ENCODE results near the gene MGAT3.
"Not testable (repeated sequence)": the region's sequence is repeated elsewhere in the genome, so short reads cannot be mapped to it uniquely, and the experiment has no call there.

The MGAT3 gene, protein sequence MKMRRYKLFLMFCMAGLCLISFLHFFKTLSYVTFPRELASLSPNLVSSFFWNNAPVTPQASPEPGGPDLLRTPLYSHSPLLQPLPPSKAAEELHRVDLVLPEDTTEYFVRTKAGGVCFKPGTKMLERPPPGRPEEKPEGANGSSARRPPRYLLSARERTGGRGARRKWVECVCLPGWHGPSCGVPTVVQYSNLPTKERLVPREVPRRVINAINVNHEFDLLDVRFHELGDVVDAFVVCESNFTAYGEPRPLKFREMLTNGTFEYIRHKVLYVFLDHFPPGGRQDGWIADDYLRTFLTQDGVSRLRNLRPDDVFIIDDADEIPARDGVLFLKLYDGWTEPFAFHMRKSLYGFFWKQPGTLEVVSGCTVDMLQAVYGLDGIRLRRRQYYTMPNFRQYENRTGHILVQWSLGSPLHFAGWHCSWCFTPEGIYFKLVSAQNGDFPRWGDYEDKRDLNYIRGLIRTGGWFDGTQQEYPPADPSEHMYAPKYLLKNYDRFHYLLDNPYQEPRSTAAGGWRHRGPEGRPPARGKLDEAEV

GRCh38 chr22:39456522-39457197 lies at the start of gene MGAT3:
TSS of gene MGAT3 (plus strand) at chr22:39457012. CDS start at chr22:39487348, 30,336 bp downstream.
- TF ChIP-seq, protein P1, sequence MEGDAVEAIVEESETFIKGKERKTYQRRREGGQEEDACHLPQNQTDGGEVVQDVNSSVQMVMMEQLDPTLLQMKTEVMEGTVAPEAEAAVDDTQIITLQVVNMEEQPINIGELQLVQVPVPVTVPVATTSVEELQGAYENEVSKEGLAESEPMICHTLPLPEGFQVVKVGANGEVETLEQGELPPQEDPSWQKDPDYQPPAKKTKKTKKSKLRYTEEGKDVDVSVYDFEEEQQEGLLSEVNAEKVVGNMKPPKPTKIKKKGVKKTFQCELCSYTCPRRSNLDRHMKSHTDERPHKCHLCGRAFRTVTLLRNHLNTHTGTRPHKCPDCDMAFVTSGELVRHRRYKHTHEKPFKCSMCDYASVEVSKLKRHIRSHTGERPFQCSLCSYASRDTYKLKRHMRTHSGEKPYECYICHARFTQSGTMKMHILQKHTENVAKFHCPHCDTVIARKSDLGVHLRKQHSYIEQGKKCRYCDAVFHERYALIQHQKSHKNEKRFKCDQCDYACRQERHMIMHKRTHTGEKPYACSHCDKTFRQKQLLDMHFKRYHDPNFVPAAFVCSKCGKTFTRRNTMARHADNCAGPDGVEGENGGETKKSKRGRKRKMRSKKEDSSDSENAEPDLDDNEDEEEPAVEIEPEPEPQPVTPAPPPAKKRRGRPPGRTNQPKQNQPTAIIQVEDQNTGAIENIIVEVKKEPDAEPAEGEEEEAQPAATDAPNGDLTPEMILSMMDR (IDR thresholded peaks at IDR 0.05; ENCODE audit: low read depth, low read length, missing control alignments) = no peak
- H3K4me3 ChIP-seq (replicated peaks; ENCODE audit: low read depth, low read length) = no peak within 1 kb of the TSS
- no peak for DNase-seq (ENCODE audit: extremely low read depth, low read depth)

- TF ChIP-seq, protein P1 (IDR thresholded peaks at IDR 0.05; ENCODE audit: low read depth, low read length, missing control alignments) = no peak
- DNase-seq (ENCODE audit: extremely low read depth, low read depth) = no peak
Observed at GRCh38 chr22:39408173-39408572, 48.6 kb upstream of the MGAT3 start.

GRCh38 chr22:39408807-39409206 lies 48.0 kb upstream of the MGAT3 start:
- DNase-seq (ENCODE audit: extremely low read depth, low read depth) = no peak
- TF ChIP-seq, protein P1 (IDR thresholded peaks at IDR 0.05; ENCODE audit: low read depth, low read length, missing control alignments) = no peak
- H3K4me3 ChIP-seq (replicated peaks; ENCODE audit: low read depth, low read length) = no peak overlapping the region

More at GRCh38 chr22:39408173-39408572, 48.6 kb upstream of the MGAT3 start:
- no peak overlapping the region for H3K4me3 ChIP-seq (replicated peaks; ENCODE audit: low read depth, low read length)

- H3K4me3 ChIP-seq (replicated peaks; ENCODE audit: low read depth, low read length) = no peak overlapping the region
- DNase-seq (ENCODE audit: extremely low read depth, low read depth) = no peak
- TF ChIP-seq, protein P1 (IDR thresholded peaks at IDR 0.05; ENCODE audit: low read depth, low read length, missing control alignments) = no peak
Observed at GRCh38 chr22:39409516-39410029, 47.2 kb upstream of the MGAT3 start.

GRCh38 chr22:39410264-39410663 lies 46.5 kb upstream of the MGAT3 start:
- TF ChIP-seq, protein P1 (IDR thresholded peaks at IDR 0.05; ENCODE audit: low read depth, low read length, missing control alignments) = no peak
- H3K4me3 ChIP-seq (replicated peaks; ENCODE audit: low read depth, low read length) = no peak overlapping the region
- no peak for DNase-seq (ENCODE audit: extremely low read depth, low read depth)

DNA sequence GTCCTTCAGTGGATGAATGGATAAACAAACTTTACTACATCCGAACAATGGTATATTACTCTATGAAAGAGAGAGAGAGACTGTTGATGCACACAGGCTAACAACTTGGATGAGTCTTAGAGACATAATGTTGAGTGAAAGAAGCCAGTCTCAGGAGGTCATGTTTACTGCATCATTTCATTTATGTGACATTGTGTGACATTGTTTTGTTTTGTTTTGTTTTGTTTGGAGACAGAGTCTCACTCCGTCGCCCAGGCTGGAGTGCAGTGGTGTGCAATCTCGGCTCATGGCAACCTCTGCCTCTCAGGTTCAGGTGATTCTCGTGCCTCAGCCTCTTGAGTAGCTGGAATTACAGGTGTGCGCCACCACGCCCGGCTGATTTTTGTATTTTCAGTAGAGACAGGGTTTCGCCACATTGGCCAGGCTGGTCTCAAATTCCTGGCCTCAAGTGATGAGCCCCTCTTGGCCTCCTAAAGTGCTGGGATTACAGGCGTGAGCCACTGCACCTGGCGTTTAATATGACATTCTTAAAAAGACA lies 44.9 kb upstream of the MGAT3 start:
- not testable (repeated sequence) for H3K4me3 ChIP-seq (replicated peaks; ENCODE audit: low read depth, low read length); DNase-seq (ENCODE audit: extremely low read depth, low read depth)

GRCh38 chr22:39413204-39413603 lies 43.6 kb upstream of the MGAT3 start:
- not testable (repeated sequence) for H3K4me3 ChIP-seq (replicated peaks; ENCODE audit: low read depth, low read length); DNase-seq (ENCODE audit: extremely low read depth, low read depth)

All from HFF-Myc (cell line).